Mucosa of rectum (tissue), 2 donors: Measurements from ENCODE around the gene ANO10.
A peak's percentile ranks its signal among the peaks of the same experiment; 100 is the strongest.

ENCODE experiments used
- H3K27ac ChIP-seq, 2 donors: one replicate each; pipeline ENCODE4 v1.7.0; 2013; ENCODE audit warnings: inconsistent platforms in 2 of 2, low read depth in 2 of 2, low read length in 2 of 2
- H3K27me3 ChIP-seq, 2 donors: one replicate each; pipeline ENCODE4 v1.7.0; 2013; ENCODE audit warnings: low read length in 2 of 2; ENCODE audit not compliant: control insufficient read depth in 2 of 2, insufficient read depth in 2 of 2
- H3K36me3 ChIP-seq, 2 donors: one replicate each; pipeline ENCODE4 v1.7.0; 2013; ENCODE audit warnings: low read length in 2 of 2; ENCODE audit not compliant: control insufficient read depth in 2 of 2, insufficient read depth in 2 of 2
- H3K4me1 ChIP-seq, 2 donors: one replicate each; pipeline ENCODE4 v1.7.0; 2013; ENCODE audit warnings: low read length in 2 of 2, mild to moderate bottlenecking in 1 of 2; ENCODE audit not compliant: control insufficient read depth in 2 of 2, insufficient read depth in 2 of 2
- H3K4me3 ChIP-seq, 2 donors: one replicate each; pipeline ENCODE4 v1.7.0; 2013; ENCODE audit warnings: low read length in 2 of 2
- H3K9ac ChIP-seq, 2 donors: one replicate each; pipeline ENCODE4 v1.7.0; 2013; ENCODE audit warnings: low read length in 2 of 2, low read depth in 1 of 2, mild to moderate bottlenecking in 1 of 2
- H3K9me3 ChIP-seq, 2 donors: one replicate each; pipeline ENCODE4 v1.7.0; 2013; ENCODE audit warnings: low read length in 2 of 2; ENCODE audit not compliant: control insufficient read depth in 2 of 2
- donor health status: healthy.
- donor health status: Normal muscosa, but diverticular disease.

The ANO10 gene

DNA sequence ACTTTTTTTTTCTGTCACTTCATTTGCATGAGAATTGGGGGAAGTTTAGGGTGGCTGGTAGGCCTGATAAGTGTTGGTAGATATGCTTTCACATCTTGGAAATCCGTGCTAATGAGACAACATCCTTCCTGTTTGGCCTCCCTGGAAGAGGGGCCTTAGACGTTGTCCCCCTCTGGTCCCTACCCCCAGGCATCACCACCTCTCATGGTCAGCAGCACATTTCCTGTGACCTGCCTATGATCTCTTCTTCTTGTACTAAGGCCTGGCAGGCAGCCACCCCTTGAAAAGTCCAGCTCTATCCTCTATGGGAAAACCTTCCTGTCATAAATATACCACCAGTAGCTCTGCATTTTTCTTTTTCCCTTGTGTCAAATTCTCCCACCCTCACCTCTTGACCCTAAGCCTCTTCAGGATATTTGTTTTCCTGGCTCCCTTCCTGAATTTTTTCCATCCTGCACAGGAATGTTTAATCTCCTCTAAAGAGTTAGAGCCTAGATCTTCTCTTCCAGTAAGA is 227.7 kb downstream of the ANO10 start:
- Histone ChIP-seq H3K9ac (no peak overlapping the region), H3K27ac (no peak overlapping the region), H3K4me1 (peaks cover 0 to 2% of the 10 kb centered on the region in 2 donors), H3K4me3 (no peak overlapping the region), H3K36me3 (peaks cover 0 to 3% of the 10 kb centered on the region in 2 donors), H3K9me3 (no peaks in the 10 kb centered on the region), H3K27me3 (no peaks in the 10 kb centered on the region)

DNA sequence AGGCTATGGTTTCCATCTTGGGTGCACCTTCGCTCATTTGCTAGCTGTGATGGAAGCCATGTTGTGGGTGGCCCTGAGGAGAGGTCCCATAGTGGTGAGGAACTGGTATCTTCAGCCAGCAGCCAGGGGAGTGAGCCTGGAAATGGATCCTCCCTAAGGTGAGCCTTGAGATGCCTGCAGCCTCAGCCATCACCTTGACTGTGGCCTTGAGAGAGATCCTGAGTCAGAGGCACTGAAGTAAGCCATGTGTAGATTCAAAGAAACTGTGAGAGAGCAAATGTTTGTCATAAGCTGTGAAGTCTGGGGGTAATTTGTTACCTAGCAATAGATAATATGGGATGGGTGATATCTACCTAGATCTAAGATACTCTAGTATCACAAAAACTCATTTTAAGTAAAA is 230.2 kb downstream of the ANO10 start:
- Histone ChIP-seq H3K36me3 (peaks cover 0 to 3% of the 10 kb centered on the region in 2 donors), H3K9ac (no peak overlapping the region), H3K4me1 (peaks cover 0 to 2% of the 10 kb centered on the region in 2 donors), H3K4me3 (no peak overlapping the region), H3K27me3 (no peaks in the 10 kb centered on the region), H3K9me3 (no peaks in the 10 kb centered on the region), H3K27ac (no peak overlapping the region)

DNA sequence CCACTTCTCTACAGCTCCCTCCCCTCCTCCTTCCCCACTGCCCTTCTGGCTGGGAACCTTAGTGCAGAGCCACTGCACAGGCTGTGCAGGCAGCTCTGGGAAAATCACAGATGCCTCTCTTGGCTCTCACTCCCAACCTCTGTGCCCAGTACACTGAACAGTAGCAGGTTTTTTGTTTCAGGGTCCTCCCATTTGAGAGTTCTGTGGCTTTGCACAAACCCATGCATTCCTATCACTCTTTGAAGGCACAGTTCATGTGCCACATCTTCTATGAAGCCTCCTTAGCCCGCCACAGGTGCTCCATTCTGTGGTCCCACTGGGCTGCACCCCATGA is 231.6 kb downstream of the ANO10 start:
- Histone ChIP-seq H3K9me3 (no peaks in the 10 kb centered on the region), H3K4me3 (no peak overlapping the region), H3K27me3 (no peaks in the 10 kb centered on the region), H3K27ac (peak overlapping the region; percentile 45 to 74), H3K9ac (no peak overlapping the region), H3K4me1 (peaks cover 0 to 2% of the 10 kb centered on the region in 2 donors), H3K36me3 (peaks cover 0 to 3% of the 10 kb centered on the region in 2 donors)

DNA sequence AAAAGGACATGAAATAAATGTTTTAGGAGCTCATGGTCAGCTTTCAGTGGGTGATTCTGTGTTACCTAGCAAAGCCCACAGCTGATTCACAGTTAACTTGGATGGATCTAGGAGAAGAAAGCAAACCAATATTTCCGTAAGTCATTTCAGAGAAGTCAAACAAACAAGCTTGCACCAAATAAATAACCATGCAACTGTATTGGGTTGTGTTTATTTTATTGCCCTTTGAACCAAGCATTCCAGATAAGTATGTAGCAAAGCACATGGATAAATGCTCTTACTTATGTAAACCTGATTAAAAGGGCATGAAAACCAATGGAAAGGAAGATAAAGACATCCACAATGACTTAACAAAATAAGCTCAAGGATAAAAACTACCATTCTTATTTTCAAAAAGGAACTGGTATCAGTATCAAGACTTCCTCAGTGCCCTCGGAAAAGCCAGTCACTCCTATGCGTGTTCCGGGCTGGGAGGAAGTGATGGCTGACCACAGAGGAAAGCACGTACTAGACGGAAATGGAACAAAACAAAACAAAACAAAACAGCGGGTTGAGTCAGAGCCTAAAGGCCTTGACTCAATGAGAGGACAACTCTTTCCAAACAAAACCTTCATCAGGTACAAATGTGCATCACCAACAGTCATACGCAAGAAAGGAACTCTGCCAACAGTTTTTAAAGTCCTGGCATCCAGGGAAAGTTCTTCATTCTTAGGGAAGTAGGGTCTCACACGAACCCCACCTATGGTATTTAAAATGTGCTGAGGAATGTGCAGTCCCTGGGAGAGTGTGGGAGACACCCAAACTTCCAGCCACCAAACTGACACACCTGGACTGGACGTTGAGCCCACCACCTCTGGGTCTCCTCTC is 232.2 kb downstream of the ANO10 start:
- peak overlapping the region; percentile 54 to 74 for H3K27ac ChIP-seq
- no peak overlapping the region for H3K4me3 ChIP-seq
- H3K4me1 ChIP-seq = peaks cover 0 to 2% of the 10 kb centered on the region in 2 donors
- no peaks in the 10 kb centered on the region for H3K27me3 ChIP-seq
- no peaks in the 10 kb centered on the region for H3K9me3 ChIP-seq
- H3K9ac ChIP-seq = no peak overlapping the region
- H3K36me3 ChIP-seq = peaks cover 0 to 3% of the 10 kb centered on the region in 2 donors

DNA sequence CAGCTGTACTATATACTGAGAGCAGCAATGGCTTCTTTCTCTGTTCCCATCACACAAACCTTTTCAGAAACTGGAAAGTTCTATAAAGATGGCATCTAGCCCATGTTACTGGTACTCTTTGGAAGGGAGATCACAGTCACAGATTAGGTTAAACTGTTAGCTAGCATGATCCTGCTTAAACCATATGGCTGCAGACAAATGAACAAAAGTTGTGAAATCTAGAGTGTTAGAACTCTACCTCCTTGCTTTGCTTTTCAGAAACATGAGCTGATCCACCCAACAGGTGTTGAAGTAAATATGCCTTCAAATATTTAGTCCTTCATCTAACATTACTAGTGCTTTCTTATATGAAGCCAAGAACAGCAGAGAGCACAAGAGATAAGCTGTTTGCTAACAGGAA is 232.9 kb downstream of the ANO10 start:
- Histone ChIP-seq H3K9me3 (no peaks in the 10 kb centered on the region), H3K27ac (peak overlapping the region in 1 of 2 donors; percentile 54), H3K4me1 (peaks cover 0 to 2% of the 10 kb centered on the region in 2 donors), H3K27me3 (no peaks in the 10 kb centered on the region), H3K9ac (no peak overlapping the region), H3K36me3 (peaks cover 0 to 3% of the 10 kb centered on the region in 2 donors), H3K4me3 (no peak overlapping the region)

DNA sequence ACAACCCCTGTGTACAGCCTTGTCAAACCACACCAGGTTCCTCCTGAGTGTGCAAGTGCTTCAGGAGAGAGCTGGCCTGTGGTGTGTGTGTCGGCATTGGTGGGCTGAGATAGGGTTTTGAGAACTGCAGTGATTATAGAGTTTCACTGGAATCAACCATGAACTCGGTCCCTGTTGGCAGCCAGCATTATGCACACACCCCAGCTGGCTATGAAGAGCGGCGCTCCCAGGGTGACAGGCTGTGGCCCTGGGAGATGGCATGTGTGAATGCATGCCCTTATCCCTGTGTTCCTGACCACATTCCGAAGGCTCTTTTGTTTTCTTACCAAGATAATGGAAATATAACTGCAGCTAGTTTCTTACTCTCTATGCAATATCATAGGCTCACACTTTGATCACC is 233.6 kb downstream of the ANO10 start:
- no peaks in the 10 kb centered on the region for H3K27me3 ChIP-seq
- H3K9ac ChIP-seq = no peak overlapping the region
- H3K27ac ChIP-seq = no peak overlapping the region
- H3K4me3 ChIP-seq = no peak overlapping the region
- H3K36me3 ChIP-seq = peaks cover 0 to 3% of the 10 kb centered on the region in 2 donors
- H3K9me3 ChIP-seq = no peaks in the 10 kb centered on the region
- peaks cover 0 to 2% of the 10 kb centered on the region in 2 donors for H3K4me1 ChIP-seq

DNA sequence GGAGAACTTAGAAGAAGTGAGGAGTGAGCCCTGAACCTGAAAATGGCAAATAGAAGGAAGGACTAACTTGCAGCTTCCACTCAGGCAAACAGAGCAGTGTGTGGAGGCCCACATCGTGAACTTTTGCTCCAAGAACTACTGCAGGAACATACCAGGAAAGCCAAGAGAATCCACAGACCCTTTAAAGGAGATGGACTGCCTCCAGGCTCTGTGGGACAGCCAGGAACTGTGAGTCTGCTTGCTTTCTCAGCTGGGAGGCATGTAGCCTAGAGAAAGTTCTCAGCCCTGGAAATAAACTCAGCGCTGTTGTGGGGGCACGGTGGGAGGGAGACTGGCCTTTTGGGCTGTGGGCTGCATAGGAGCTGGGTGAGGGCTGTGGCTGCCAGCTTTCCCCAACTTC is 242.5 kb downstream of the ANO10 start:
- H3K9ac ChIP-seq = no peak overlapping the region
- no peaks in the 10 kb centered on the region for H3K4me1 ChIP-seq
- no peaks in the 10 kb centered on the region for H3K9me3 ChIP-seq
- no peak overlapping the region for H3K4me3 ChIP-seq
- peak overlapping the region; percentile 32 to 34 for H3K27ac ChIP-seq
- H3K27me3 ChIP-seq = no peaks in the 10 kb centered on the region
- H3K36me3 ChIP-seq = no peaks in the 10 kb centered on the region

DNA sequence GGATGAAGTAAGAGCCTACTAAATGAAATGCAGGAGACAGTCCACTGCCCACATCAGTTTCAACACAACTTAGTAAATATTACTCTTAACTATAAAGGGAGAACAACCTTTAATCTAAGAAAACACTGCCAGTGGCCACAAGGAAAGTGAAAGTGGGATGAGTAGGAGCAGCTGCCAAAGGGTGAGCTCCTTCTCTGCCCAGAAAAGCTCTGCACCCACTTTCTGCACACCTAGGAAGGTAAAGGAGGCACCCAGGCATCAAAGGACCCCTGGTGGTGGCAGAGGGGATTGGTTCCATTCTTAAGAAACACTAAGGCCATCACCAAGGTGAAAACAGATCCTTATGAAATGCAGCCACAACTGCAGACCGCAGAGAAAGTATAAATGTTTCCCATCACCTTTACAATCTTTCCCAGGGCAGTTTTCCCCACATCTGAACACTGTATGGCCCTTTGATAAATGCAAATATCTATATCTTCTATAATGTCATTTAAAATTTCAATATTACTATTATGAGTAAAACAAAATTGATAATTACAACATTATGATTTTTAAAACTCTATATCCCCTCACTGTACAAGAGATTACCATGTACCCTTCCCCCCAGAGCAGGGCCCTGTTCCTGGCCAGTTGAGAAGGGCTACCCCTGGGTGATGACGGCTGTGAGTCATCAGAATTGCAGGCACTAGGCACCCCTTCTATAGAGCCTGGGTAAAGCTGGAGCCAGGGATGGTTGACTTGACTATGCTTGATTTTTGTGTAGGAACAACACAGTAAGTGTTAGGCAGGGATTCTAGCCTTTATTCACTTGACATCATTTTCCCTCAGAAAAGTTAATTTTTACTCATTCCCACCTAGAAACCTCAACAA is 243.5 kb downstream of the ANO10 start:
- Histone ChIP-seq H3K27me3 (no peaks in the 10 kb centered on the region), H3K4me1 (no peaks in the 10 kb centered on the region), H3K27ac (no peak overlapping the region)

DNA sequence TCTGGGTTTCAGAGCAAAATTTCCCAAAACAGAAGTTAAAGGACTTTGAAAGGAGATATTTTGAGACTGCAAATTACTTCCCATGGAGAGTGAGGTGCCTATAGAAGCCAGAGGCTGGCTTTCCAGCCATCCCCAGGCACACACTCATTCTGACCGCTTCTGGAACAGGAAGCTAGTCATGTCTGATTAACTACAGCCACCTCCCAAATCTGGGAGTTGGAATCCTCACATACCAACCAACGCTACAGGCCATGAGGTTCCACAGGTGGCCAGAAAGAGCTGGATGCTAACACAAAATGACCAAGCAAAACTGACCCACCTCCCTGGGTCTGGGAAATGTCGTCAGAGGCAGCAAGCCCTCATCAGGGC is 248.3 kb downstream of the ANO10 start:
- no peaks in the 10 kb centered on the region for H3K9me3 ChIP-seq
- H3K4me1 ChIP-seq = no peaks in the 10 kb centered on the region
- H3K4me3 ChIP-seq = no peak overlapping the region
- H3K9ac ChIP-seq = no peak overlapping the region
- no peaks in the 10 kb centered on the region for H3K27me3 ChIP-seq
- no peaks in the 10 kb centered on the region for H3K36me3 ChIP-seq
- H3K27ac ChIP-seq = no peak overlapping the region

More for the DNA sequence above, 243.5 kb downstream of the ANO10 start:
- Histone ChIP-seq H3K9me3 (no peaks in the 10 kb centered on the region), H3K4me3 (no peak overlapping the region), H3K36me3 (no peaks in the 10 kb centered on the region), H3K9ac (no peak overlapping the region)
